Stimulated activated CD8-positive, alpha-beta memory T cell treated with anti-CD3 and anti-CD28 coated beads, Interleukin-15, amount 100 ng/mL, for 24 hours (primary cell): Measurements from ENCODE around the gene CADPS2.

Experiments
- DNase-seq: peaks from one replicate; pipeline ENCODE4 v3.0.0-alpha.2; 2020; ENCODE audit warnings: low read depth

Gene CADPS2

GRCh38 chr7:122600630-122601029 lies 285.6 kb downstream of the CADPS2 start:
- no peak for DNase-seq

- no peak for DNase-seq
These were observed 286.2 kb downstream of the CADPS2 start for GRCh38 chr7:122600042-122600441.

- no peak for DNase-seq
These were observed 289.0 kb downstream of the CADPS2 start for GRCh38 chr7:122597277-122597676.

GRCh38 chr7:122595885-122596284 lies 290.4 kb downstream of the CADPS2 start:
- DNase-seq: no peak

- no peak for DNase-seq
These were observed 297.6 kb downstream of the CADPS2 start for GRCh38 chr7:122588621-122589020.

GRCh38 chr7:122584676-122585251 lies 301.5 kb downstream of the CADPS2 start:
- DNase-seq: no peak

- DNase-seq: no peak
These were observed 307.9 kb downstream of the CADPS2 start for GRCh38 chr7:122578350-122578749.

- DNase-seq: no peak
These were observed 308.7 kb downstream of the CADPS2 start for GRCh38 chr7:122577449-122578003.

GRCh38 chr7:122572706-122573105 lies 313.6 kb downstream of the CADPS2 start:
- no peak for DNase-seq

GRCh38 chr7:122561326-122561725 lies 324.9 kb downstream of the CADPS2 start:
- DNase-seq: no peak

GRCh38 chr7:122556873-122557542 lies 329.3 kb downstream of the CADPS2 start:
- DNase-seq: no peak

- no peak for DNase-seq
These were observed 330.0 kb downstream of the CADPS2 start for GRCh38 chr7:122556219-122556618.

GRCh38 chr7:122553761-122554160 lies 332.5 kb downstream of the CADPS2 start:
- DNase-seq: no peak

GRCh38 chr7:122552769-122553168 lies 333.5 kb downstream of the CADPS2 start:
- no peak for DNase-seq

GRCh38 chr7:122550545-122550944 lies 335.7 kb downstream of the CADPS2 start:
- no peak for DNase-seq

- no peak for DNase-seq
These were observed 336.7 kb downstream of the CADPS2 start for GRCh38 chr7:122549578-122549977.

- no peak for DNase-seq
These were observed 339.8 kb downstream of the CADPS2 start for GRCh38 chr7:122546496-122546895.

GRCh38 chr7:122544463-122544862 lies 341.8 kb downstream of the CADPS2 start:
- no peak for DNase-seq

- no peak for DNase-seq
These were observed 342.4 kb downstream of the CADPS2 start for GRCh38 chr7:122543891-122544290.

GRCh38 chr7:122543166-122543565 lies 343.1 kb downstream of the CADPS2 start:
- no peak for DNase-seq

- DNase-seq: no peak
These were observed 351.2 kb downstream of the CADPS2 start for GRCh38 chr7:122535086-122535485.

GRCh38 chr7:122532406-122533269 lies 353.6 kb downstream of the CADPS2 start:
- no peak for DNase-seq
